IPS-20b (cell line): ENCODE results near the gene SH2D3A.
A peak's percentile ranks its signal among the peaks of the same experiment; 100 is the strongest.
"Not testable (repeated sequence)": the region's sequence is repeated elsewhere in the genome, so short reads cannot be mapped to it uniquely, and the experiment has no call there.

Experiments used
- H3K27ac ChIP-seq: one replicate; pipeline ENCODE4 v1.5.1; 2013; ENCODE audit warnings: low read length
- H3K27me3 ChIP-seq: 2 replicates; pipeline ENCODE4 v1.6.1; 2013; ENCODE audit warnings: mild to moderate bottlenecking, low read length, inconsistent platforms; ENCODE audit not compliant: insufficient read depth
- H3K36me3 ChIP-seq: 2 replicates; pipeline ENCODE4 v1.6.1; 2013; ENCODE audit warnings: low read depth, mild to moderate bottlenecking, inconsistent platforms, low read length, moderate library complexity; ENCODE audit not compliant: insufficient read depth
- H3K4me1 ChIP-seq: 2 replicates; pipeline ENCODE4 v1.6.1; 2013; ENCODE audit warnings: mild to moderate bottlenecking, control low read depth, inconsistent platforms, low read length, moderate library complexity; ENCODE audit not compliant: insufficient read depth
- H3K4me3 ChIP-seq: 2 replicates; pipeline ENCODE4 v1.5.1; 2013; ENCODE audit warnings: mild to moderate bottlenecking, low read length, inconsistent platforms
- H3K9ac ChIP-seq: 2 replicates; pipeline ENCODE4 v1.6.1; 2013; ENCODE audit warnings: low read depth, mild to moderate bottlenecking, inconsistent platforms, low read length, moderate library complexity
- H3K9me3 ChIP-seq: 2 replicates; pipeline ENCODE4 v1.6.1; 2013; ENCODE audit warnings: mild to moderate bottlenecking, low read depth, low read length, inconsistent platforms; ENCODE audit not compliant: insufficient read depth

The SH2D3A gene

DNA sequence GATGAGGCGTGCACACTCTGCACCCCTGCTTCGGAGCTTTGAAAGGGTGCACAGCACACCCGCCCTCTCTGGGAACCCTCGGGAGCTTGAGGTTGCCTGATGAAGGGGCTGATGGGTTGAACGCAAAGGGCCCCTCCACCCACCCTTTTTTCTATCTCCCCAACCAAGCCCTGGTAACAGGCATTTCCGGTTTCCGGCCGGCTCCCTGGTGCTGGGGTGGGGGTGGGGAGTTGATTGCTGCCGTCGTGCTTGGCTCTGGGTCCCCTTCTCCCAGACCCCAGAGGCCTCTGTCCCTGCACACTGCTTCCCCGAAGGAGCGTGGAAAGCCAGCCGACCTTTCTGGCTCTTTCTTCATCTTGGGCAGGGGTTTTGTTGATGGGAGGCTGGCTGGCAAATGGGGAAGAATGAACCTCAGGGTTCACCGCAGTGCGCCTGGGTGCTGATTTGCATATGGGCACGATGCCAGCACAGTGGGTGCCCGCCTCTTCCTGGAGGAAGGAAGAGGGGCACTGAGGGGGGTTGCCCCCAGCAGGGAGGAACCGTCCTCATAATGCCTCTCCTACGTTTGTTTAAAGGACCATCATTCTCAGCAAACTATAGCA, 34.4 kb upstream of the SH2D3A start:
- Histone ChIP-seq H3K27ac (no peak overlapping the region), H3K4me3 (no peak overlapping the region)

DNA sequence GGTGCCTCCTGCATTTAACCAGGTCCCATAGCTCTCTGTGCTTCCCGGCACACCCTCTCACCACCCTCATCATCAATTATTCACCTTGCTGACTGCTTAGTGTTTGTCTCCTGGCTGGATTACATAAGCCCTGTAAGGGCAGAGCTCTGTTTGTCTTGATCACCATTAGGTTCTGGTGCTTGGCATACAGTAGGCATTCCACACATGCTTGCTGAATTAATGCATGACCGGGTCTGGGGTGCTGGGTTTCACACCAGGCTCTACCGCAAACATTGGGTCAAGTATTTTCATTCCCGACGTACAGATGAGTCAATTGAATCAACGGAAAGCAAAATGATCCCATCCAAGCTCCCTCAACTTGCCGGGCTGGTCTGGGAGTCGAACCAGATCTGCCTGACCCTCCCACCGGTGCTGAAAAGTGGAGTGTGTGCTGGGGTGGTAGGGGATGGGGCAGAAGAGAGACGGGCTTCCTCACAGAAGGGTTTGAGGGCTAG, 33.8 kb upstream of the SH2D3A start:
- Histone ChIP-seq H3K4me1 (peaks cover 8% of the 10 kb centered on the region; the same call in 1 of the 2 replicates), H3K27ac (no peak overlapping the region), H3K36me3 (no peaks in the 10 kb centered on the region), H3K9ac (peak overlapping the region; percentile 33; the same call in 1 of the 2 replicates), H3K9me3 (no peaks in the 10 kb centered on the region), H3K4me3 (no peak overlapping the region), H3K27me3 (no peaks in the 10 kb centered on the region)

More for the DNA sequence above, 34.4 kb upstream of the SH2D3A start:
- Histone ChIP-seq H3K9ac (peak overlapping the region; percentile 33; the same call in 1 of the 2 replicates), H3K9me3 (no peaks in the 10 kb centered on the region), H3K27me3 (no peaks in the 10 kb centered on the region), H3K36me3 (no peaks in the 10 kb centered on the region), H3K4me1 (peaks cover 8% of the 10 kb centered on the region; the same call in 1 of the 2 replicates)

DNA sequence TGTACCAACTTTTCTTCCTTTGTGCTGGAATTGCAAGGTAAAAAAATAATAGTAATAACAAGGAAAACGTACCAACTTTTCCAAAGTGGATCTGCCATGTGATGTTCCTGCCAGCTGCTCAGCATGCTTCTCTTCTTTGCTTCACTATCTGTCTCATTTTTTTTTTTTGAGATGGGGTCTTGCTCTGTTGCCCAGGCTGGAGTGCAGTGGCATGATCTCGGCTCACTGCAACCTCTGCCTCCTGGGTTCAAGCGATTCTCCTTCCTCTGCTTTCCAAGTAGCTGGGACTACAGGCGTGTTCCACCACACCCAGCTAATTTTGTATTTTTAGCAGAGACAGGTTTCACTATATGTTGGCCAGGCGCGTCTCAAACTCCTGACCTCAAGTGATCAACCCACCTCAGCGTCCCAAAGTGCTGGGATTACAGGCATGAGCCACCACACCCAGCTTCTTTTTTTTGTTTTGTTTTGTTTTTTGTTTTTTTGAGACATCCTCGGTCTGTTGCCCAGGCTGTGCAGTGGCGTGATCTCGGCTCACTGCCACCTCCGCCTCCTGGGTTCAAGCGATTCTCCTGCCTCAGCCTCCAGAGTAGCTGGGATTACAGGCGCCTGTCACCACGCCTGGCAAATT, 33.0 kb upstream of the SH2D3A start:
- H3K9ac ChIP-seq, H3K4me3 ChIP-seq, H3K27me3 ChIP-seq, H3K4me1 ChIP-seq, H3K36me3 ChIP-seq, H3K27ac ChIP-seq, H3K9me3 ChIP-seq: not testable (repeated sequence)

DNA sequence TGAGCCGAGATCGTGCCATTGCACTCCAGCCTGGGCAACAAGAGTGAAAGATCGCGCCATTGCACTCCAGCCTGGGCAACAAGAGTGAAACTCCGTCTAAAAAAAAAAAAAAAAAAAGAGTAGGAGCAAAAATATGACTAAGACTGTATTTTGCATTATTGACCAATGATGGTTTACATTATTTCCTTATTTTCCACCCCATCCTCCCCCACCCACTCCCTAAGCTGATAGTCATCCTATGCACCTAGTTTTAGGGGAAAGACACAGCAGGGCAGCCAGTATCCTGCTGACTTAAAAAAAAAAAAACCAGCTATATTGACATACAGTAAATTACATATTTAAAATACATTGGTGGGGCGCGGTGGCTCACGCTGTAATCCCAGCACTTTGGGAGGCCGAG, 30.4 kb upstream of the SH2D3A start:
- Histone ChIP-seq H3K27me3 (no peaks in the 10 kb centered on the region), H3K9me3 (peaks cover 22% of the 10 kb centered on the region), H3K4me3 (no peak overlapping the region), H3K27ac (no peak overlapping the region), H3K4me1 (peaks cover 8% of the 10 kb centered on the region; the same call in 1 of the 2 replicates), H3K36me3 (no peaks in the 10 kb centered on the region), H3K9ac (no peak overlapping the region)

DNA sequence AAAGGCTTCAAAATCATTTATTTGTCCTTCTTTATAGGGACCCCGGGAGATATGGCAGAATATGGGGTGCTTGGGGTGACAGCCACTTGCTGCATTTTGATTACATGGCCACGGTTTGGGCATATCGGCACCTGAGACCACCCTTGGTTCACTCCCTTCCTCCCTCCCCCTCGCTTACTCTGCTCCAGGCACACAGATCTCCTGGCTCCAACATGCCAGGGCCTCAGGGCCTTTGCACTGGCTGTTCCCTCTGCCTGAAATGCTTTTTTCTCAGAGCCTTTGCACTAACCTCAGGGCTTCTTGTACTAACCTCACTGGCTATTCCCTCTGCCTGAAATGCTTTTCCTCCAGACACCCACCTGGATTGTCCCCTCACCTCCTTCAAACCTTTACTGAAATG, 29.0 kb upstream of the SH2D3A start:
- Histone ChIP-seq H3K4me1 (peaks cover 4% of the 10 kb centered on the region; the same call in 1 of the 2 replicates), H3K27ac (no peak overlapping the region), H3K36me3 (no peaks in the 10 kb centered on the region), H3K9ac (no peak overlapping the region), H3K27me3 (no peaks in the 10 kb centered on the region), H3K4me3 (no peak overlapping the region), H3K9me3 (peaks cover 36% of the 10 kb centered on the region)

DNA sequence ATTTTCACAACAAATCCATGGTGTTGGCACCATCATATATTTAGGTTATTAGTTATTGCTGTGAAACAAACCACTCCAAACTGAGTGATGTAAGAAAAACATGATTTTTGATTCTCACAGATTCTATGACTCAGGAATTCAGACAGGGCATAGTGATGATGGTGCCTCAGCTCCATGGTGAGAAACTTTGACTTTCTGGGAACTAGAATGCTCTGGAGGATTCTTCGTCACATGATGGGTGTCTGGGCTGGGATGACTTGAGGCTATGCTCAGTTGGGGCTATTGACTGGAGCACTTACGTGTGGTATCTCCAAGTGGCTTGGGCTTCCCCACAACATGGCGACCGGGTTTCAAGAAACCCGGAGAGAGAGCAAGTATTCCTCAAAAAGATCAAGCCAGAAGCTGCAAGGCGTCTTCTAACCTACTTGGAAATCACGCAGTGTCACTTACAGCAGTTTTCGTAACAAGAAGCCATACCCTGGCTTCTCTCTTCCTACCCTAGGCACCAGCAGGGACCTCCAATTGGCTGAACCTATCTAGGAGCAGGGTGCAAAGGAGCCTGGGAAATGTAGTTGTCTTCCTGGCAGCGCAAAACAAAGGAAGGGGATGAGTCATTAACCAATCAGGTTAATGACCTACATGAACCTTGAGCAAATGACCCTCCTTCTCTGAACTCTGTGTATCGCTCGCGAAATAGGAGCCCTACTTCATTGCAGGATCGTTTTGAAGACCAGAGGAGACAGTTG, 27.6 kb upstream of the SH2D3A start:
- H3K27ac ChIP-seq: no peak overlapping the region
- H3K4me1 ChIP-seq: no peaks in the 10 kb centered on the region
- H3K9me3 ChIP-seq: peaks cover 48% of the 10 kb centered on the region
- H3K9ac ChIP-seq: no peak overlapping the region
- no peak overlapping the region for H3K4me3 ChIP-seq
- H3K36me3 ChIP-seq: no peaks in the 10 kb centered on the region
- H3K27me3 ChIP-seq: no peaks in the 10 kb centered on the region

DNA sequence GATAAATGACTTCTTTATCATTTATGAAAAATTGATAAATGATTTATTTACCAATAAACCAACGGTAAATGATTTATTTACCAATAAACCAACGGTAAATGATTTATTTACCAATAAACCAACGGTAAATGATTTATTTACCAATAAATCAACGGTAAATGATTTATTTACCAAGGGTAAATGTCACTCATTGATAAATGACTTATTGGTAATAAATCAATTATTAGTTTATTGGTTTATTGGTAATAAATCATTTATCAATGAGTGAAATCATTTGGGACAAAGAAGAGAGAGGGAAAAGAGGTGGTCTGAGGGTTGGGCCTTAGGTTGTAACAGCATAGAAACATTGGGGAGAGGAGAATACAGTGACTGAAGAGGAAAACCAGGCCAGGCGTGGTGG, 26.7 kb upstream of the SH2D3A start:
- peaks cover 48% of the 10 kb centered on the region for H3K9me3 ChIP-seq
- H3K36me3 ChIP-seq: no peaks in the 10 kb centered on the region
- no peak overlapping the region for H3K4me3 ChIP-seq
- no peaks in the 10 kb centered on the region for H3K27me3 ChIP-seq
- no peaks in the 10 kb centered on the region for H3K4me1 ChIP-seq
- no peak overlapping the region for H3K27ac ChIP-seq
- H3K9ac ChIP-seq: no peak overlapping the region

DNA sequence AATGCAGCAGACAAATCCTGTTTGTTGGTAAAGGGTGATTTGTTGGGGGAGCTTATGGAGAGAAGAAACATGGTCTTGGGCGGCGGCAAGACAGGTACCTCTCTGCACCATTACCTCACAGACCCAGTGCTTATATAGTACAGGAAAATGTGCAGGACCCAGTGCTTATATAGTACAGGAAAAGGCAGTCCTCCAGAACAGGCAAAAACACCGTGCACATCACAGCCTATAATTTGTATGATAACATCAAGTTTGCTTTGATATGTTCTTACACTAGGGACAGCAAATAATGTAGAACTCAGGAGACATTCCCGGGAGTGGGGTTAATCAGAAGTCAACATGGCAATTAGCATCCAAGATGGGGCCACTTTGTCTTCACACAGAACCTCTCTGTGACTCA, 26.2 kb upstream of the SH2D3A start:
- Histone ChIP-seq H3K9me3 (peaks cover 48% of the 10 kb centered on the region), H3K36me3 (no peaks in the 10 kb centered on the region), H3K27me3 (no peaks in the 10 kb centered on the region), H3K4me1 (no peaks in the 10 kb centered on the region), H3K4me3 (no peak overlapping the region), H3K9ac (no peak overlapping the region), H3K27ac (no peak overlapping the region)

DNA sequence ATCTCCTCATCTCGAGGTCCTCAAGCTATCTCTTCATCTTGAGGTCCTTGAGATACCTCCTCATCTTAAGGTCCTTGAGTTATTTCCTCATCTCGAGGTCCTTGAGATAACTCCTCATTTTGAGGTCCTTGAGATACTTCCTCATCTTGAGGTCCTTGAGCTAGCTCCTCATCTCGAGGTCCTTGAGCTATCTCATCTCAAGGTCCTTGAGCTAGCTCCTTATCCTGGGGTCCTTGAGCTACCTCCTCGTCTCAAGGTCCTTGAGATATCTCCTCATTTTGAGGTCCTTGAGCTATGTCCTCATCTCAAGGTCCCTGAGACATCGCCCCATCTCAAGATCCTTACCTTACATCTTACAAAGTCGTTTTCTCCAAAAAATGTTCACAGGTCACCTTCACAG, 24.0 kb upstream of the SH2D3A start:
- Histone ChIP-seq H3K9me3 (peaks cover 48% of the 10 kb centered on the region), H3K4me1 (no peaks in the 10 kb centered on the region), H3K9ac (no peak overlapping the region), H3K27ac (no peak overlapping the region), H3K27me3 (no peaks in the 10 kb centered on the region), H3K36me3 (no peaks in the 10 kb centered on the region), H3K4me3 (no peak overlapping the region)

DNA sequence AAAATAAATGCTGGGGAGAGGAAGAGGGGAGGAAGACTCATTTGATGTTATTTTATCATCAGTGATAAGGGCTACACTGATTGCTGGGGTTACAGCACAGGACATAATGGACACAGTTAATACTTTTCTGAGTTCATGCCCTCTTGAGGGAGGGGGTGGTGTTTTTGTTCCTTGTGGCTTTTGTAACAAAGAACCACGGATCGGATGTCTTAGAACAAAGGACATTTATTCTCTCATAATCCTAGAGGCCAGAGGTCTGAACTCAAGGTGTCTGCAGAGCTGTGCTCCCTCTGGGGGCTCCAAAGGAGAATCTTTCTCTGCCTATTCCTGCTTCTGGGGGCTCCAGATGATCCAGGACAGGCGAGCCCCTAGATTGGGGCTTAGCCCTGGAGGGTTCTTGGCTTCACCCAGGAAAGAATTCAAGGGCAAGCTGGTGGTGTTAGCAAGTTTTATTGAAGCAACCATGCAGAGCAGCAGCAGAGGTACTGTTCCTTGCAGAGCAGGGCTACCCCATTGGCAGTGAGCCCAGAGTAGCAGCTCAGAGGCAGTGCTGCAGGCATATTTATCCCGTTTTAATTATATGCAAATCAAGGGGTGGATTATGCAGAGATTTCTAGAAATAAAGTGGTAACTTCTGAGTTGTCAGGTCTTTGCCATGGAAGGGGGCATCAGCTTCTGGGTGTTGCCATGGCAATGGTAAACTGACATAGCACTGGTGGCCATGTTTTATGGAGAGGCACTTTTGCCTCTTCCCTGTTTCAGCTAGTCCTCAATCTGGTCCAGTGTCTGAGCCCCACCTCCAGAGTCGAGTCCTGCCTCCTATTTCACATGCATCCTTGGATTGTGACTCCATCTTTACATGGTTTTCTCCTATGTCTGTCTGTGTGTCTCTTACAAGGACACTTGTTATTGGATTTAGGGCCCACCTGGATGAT, 23.2 kb upstream of the SH2D3A start:
- Histone ChIP-seq H3K36me3 (no peaks in the 10 kb centered on the region), H3K27me3 (no peaks in the 10 kb centered on the region), H3K4me3 (no peak overlapping the region), H3K9ac (no peak overlapping the region), H3K27ac (no peak overlapping the region), H3K4me1 (no peaks in the 10 kb centered on the region), H3K9me3 (peaks cover 48% of the 10 kb centered on the region)

DNA sequence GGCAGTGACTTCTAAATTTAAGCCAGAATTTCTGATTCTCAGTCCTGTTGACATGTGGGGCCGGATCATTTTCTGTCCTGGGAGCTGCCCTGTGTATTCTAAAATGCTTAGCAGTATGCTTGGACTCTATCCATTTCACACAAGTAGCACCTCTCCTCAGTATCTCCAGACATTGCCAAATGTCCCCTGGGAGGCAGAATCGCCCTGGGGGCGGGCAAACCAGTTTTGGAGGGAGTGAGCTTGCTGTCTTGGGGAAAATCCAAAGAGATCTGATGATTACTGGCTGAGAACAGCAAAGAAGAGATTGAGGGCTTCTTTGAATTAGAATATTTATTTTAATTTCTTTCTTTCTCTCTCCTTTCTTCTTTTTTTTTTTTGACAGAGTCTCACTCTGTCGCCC, 21.7 kb upstream of the SH2D3A start:
- Histone ChIP-seq H3K27ac (no peak overlapping the region), H3K4me1 (no peaks in the 10 kb centered on the region), H3K9ac (no peak overlapping the region), H3K27me3 (no peaks in the 10 kb centered on the region), H3K9me3 (peaks cover 36% of the 10 kb centered on the region), H3K36me3 (no peaks in the 10 kb centered on the region), H3K4me3 (no peak overlapping the region)
